GM18873 (cell line): ENCODE data around the gene POLR1B.
A peak's percentile ranks its signal among the peaks of the same experiment; 100 is the strongest.
"Not testable (repeated sequence)": the region's sequence is repeated elsewhere in the genome, so short reads cannot be mapped to it uniquely, and the experiment has no call there.

Experiments used
- ATAC-seq: cut with Tn5 transposase; IDR thresholded peaks from one replicate; pipeline ENCODE4 v1.9.1; 2021; ENCODE audit warnings: mild to moderate bottlenecking, moderate library complexity, moderate number of reproducible peaks; ENCODE audit not compliant: unreplicated experiment, low FRiP score

The POLR1B gene

DNA sequence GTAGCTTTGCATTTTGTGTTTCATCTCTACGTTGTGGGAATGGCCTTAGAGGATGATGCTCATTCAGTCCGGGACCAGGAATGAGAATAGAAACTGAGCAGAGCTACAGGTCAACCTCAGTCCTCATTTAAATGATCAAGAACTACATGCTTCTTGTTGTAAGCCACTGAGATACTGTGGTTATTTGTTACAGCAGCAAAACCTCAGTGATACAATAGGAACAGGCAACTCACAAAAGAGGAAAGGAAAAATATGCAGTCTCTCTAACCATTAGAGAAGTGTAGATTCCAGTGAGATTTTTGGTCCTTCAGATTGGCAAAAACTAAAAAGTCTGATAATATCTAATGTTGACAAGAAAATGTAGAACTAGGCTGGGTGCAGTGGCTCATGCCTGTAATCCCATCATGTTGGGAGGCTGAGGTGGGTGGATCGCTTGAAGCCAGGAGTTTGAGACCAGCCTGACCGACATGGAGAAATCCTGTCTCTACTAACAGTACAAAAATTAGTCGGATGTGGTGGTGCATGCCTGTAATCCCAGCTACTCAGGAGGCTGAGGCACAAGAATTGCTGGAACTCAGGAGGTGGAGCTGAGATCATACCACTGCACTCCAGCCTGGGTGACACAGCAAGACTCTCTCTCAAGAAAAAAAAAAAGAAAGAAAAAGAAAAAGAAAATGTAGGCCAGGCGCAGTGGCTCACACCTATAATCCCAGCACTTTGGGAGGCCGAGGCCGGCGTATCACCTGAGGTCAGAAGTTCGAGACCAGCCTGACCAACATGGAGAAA lies 55.5 kb downstream of the POLR1B start:
- no peak for ATAC-seq

DNA sequence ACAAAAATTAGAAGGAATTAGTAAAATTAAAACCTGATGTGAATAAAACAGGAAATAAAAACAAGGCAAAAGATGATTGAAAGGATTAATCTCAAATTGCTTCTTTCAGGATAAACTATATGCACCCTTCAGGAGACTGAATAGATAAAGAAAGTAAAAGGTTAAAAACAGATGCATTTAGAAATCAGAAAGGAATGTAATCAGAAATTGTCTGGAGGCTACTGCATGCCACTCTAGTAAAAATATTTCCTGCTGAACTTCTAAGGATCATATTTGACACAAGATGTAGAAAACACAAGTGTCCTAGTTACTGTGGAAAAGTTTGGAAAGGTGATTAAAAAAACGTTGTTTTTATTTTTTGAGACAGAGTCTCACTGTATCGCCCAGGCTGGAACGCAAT lies 58.4 kb downstream of the POLR1B start:
- no peak for ATAC-seq

DNA sequence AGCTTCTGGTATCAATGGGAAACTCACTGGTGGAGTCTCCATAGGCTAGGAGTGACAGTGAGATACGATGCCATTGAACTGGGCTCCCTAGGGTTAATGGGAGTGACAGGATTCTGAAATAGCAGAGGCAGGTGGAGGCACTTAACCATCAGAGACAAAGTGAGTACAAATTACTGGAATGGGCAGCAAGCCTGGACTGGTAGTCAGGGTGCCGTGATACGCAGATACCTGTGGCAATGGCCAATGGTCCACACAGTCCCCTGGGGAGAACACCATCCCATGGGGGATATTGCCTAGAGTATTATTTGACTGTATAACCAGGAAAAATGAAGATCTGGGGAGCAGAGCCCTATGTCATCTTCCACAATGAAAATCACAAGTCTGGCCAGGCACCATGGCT lies 59.5 kb downstream of the POLR1B start:
- no peak for ATAC-seq

DNA sequence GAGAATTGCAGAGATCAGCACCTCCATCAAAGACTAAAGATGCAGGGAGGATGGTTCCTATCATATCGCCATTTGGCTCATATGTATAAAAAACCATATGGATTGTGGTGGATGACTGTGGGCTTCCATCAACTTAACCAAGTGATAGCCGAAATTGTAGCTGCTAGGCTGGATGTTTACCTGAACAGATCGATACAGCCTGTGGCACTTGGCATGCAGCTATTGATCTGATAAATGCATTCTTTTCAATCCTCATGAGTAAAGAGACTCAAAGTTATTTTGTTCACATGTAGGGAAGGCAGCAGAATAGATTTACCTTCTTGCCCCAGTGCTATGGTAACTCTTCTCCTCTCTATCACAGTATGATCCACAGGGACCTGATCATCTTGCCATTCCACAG lies 60.7 kb downstream of the POLR1B start:
- ATAC-seq, result no peak

DNA sequence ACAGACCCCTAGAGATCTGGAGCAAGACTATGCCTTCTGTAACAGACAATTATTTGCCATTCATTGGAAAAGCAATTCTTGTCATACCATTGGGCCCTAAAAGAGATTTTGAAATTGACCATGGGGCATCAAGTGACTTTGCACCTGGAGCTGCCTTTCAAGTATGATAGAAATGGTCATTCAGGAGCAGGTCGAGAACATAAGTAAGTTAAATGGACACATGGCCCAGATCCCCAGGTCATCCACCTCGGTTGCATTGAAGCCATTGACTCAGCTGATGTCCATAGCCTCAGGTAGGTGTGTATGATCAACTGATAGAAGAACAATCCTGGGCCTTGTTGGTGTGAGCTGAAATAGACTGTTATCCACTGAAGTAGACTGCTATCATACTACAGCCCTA lies 61.5 kb downstream of the POLR1B start:
- ATAC-seq, result no peak

DNA sequence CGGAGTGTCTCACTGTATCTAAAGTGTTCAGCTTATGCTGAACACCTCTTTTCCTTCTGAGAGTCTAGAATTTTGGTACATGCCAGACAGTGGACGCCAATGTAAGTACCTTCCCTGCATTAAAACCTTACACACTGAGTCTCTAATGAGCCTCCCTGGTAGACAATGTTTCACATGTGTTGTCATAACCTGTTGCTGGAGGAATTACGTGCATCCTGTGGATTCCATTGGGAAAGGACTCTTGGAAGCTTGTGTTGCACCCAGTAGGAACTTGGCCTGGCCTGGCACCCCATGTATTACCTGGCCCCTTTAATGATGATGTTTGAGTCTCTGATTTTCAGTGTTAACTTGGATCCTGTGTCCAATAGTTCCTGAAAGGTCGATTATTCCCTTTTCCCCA lies 62.7 kb downstream of the POLR1B start:
- ATAC-seq, result no peak

DNA sequence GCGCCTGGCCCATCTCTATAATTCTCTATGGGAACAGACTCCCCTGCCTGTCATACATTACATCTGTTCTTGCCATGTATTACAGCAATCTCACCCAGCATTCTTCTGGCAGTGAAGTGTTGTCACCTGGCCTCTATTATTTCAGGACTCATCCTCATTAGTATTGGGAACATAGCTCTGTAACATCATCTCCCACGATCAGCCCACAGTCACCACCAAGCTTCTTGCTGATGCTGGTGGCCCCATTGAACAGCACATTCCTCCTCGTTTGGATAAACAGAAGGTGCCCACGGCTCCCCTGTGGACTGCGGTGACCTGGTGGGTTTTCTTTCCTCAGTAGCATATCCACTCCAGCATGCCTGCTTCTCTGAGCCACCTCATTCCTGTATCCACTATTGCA lies 63.7 kb downstream of the POLR1B start:
- ATAC-seq, result no peak

DNA sequence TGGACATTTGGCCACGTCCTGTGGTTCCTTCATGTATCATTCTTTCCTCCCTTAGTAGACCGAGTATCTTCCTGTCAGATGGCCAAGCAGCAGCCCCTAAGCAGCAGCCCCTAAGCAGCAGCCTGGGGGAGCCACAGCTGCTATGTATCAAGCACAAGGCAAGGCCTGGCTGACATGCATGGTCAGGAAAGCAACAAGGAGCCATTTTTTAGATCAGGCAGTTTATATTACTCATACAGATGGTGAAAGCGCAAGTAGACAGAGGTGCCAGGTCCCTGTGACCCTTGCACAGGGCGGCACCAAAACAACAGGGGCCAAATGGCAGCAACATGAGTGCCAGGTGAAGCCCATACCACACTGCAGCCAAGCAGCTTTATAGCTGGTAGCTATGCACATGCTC lies 64.3 kb downstream of the POLR1B start:
- ATAC-seq, result no peak

DNA sequence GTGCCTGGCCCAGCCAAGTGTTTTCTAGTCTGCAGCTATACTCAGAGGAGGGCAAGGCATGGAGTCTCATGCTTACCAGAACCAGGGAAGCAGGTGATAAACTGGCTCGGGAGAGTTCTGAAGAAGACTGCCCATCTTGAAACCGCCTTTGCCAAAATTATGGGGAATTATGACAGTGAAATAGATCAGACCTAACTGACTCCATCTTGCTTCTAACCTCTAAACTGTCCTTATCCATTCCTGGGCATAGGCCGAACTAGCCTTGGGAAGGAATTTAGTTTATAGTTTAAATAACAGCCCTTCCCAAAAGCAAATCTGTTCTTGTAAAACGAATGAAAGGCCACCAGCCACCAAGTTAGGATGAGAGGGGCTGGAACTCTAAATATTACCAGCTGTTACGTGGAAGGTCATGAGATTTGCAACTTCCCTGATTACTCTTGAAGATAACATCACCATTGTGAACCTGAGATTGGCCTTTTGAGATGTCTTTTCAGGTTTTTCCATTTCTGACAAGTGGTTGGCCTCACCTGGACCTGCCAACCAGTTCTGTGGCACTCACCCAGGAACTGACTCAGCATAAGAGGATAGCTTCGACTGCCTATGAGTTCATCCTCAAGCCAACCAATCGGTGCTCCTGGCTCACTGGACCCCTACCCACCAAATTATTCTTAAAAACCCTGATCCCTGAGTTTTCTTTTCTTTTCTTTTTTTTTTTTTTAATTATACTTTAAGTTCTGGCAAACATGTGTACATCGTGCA lies 65.6 kb downstream of the POLR1B start:
- no peak for ATAC-seq

DNA sequence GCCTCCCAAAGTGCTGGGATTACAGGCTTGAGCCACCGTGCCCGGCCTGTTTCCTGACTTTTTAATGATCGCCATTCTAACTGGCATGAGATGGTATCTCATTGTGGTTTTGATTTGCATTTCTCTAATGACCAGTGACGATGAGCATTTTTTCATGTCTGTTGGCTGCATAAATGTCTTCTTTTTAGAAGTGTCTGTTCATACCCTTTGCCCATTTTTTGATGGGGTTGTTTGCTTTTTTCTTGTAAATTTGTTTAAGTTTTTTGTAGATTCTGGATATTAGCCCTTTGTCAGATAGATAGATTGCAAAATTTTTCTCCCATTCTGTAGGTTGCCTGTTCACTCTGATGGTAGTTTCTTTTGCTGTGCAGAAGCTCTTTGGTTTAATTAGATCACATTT lies 67.1 kb downstream of the POLR1B start:
- not testable (repeated sequence) for ATAC-seq

DNA sequence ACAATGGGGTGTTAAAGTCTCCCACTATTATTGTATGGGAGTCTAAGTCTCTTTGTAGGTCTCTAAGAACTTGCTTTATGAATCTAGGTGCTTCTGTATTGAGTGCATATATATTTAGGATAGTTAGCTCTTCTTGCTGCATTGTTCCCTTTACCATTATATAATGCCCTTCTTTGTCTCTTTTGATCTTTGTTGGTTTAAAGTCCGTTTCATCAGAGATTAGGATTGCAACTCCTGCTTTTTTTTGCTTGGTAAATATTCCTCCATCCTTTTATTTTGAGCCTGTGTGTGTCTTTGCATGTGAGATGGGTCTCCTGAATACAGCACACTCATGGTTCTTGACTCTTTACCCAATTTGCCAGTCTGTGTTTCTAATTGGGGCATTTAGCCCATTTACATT lies 70.0 kb downstream of the POLR1B start:
- not testable (repeated sequence) for ATAC-seq

DNA sequence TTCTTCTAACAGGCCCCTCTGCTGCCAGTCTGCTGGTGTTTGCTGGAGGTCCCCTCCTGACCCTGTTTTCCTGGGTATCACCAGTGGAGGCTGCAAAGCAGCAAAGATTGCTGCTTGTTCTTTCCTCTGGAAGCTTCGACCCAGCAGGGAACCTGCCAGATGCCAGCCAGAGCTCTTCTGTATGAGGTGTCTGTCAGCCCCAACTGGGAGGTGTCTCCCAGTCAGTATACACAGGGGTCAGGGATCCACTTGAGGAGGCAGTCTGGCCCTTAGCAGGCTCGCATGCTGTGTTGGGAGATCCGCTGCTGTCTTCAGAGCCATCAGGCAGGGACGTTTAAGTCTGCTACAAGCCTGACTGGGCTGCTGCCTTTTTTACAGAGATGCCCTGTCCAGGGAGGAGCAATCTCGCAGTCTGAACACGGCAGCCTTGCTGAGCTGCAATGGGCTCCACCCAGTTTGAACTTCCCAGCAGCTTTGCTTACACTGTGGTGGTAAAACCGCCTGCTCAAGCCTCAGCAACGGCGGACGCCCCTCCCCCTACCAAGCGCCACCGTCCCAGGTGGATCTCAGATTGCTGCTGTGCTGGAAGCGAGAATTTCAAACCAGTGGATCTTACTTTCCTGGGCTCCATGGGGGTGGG lies 72.1 kb downstream of the POLR1B start:
- ATAC-seq, result no peak

DNA sequence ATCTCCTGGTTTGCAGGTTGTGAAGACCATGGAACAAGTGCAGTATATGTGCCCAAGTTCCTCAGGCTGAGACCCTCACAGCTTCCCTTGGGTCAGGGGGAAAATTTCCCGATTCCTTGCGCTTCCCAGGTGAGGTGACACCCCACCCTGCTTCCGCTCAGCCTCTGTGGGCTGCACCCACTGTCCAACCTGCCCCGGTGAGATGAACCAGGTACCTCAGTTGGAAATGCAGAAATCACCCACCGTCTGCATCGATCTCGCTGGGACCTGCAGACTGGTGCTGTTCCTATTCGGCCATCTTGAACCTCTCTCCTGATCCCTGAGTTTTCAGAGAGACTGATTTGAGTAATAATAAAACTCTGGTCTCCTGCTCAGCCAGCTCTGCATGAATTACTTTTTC lies 72.8 kb downstream of the POLR1B start:
- no peak for ATAC-seq

DNA sequence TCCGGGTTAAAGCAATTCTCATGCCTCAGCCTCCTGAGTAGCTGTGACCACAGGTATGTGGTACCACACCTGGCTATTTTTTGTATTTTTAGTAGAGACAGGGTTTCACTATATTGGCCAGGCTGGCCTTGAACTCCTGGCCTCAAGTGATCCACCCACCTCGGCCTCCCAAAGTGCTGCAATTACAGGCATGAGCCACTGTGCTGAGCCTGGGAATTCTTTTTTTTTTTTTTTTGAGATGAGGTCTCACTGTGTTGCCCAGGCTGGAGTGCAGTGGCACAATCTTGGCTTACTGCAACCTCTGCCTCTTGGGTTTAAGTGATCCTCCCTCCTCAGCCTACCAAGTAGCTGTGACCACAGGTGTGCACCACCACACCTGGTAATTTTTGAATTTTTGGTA lies 73.5 kb downstream of the POLR1B start:
- not testable (repeated sequence) for ATAC-seq

DNA sequence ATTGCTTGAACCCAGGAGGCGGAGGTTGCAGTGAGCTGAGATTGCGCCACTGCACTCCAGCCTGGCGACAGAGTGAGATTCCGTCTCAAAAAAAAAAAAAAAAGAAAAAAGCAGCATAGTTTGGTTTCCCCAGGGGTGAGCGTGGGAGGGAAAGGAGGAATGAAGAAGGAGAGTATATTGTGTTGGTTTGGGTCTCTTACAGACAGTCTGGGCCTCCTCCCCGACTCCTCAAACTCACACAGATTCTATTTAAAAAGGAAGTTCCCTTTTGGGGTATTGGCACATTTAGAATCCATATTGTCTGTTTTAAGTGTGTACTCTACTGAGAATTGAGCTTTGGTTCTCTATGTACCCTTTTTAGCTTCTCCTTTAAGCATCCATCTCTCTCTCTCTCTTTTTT lies 76.1 kb downstream of the POLR1B start:
- ATAC-seq, result no peak

DNA sequence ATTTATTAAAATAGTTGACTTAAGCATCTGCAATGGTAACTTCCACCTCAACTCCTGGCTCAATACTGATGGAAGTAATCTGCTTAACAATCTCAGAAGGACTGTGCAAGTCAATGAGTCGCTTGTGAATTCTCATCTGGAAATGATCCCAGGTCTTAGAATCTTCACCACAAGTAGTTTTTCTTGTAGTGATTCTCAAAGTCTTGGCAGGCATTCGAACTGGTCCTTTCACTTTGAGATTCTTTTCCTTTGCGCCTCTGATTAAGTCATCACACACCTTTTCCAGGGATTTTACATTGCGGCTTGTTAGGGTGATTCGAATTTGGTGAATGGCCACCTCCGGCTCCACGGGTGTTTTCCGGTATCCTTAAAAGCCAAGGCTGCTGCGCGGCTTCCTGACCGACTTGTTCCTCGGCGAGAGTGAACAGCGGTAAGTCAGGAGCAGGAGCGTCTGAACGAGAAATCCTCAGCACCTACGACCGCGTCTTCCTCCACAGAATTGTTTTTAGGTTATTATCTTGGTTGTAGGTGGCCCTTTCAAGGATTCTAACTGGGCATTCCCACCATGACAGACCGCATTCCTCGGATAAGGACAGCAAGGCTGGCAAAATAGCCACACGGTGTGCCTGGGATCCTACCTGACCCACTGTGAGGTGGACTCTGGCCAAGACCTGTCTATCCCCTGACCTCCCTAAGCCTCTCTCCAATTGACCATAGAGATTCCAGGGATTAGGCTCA lies 79.7 kb downstream of the POLR1B start:
- ATAC-seq, result no peak

DNA sequence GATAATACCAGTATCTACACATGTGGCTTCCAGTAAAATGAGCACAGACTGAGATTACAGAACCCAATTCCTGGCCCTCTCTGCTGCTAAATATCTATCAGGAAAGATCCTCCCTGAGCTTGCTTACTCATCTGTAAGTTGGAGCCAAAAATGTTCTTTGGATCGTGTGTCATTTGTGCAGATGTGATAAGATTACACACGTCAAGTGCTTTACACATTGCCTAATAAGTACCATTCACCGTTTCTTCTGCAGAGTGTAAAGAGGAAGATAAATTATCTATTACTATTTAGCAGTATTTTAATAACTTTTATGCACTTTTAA lies 80.2 kb downstream of the POLR1B start:
- no peak for ATAC-seq

DNA sequence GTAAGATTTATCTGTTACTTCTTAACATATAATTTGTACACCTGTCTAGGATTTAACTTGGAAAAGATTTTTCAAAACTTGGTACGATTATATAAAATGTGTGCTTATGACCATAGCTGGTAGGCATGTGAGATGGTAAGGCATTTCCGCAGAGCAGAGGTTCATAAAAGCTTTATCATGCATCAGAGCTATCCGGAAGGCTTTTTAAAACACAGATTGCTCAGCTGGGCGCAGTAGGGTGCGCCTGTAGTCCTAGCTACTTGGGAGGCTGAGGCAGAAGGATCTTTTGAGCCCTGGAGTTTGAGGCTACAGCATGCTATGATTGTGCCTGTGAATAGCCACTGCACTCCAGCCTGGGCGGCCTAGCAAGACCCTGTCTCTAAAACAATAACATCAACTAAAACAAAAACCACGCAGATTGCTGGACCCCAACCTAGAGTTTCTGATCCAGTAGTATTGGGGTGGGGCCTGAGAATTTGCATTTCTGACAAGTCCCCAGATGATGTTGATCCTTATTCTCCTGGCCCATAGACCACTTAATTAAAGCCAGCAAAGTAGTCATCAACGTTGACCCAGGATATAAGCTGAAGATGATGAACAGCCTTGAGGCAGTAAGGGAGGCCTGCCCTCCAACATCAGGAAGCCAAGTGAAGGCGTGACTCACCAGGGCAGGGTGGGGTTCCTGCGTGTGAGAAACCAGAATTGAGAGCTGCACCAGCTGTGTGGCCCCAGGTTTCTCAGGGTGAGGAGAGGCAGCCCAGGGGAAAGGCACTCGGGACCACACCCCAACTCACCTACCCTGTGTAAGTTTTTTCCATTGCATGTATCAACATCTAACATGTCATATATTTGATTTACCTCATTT lies 81.9 kb downstream of the POLR1B start:
- peak; percentile 60 for ATAC-seq

DNA sequence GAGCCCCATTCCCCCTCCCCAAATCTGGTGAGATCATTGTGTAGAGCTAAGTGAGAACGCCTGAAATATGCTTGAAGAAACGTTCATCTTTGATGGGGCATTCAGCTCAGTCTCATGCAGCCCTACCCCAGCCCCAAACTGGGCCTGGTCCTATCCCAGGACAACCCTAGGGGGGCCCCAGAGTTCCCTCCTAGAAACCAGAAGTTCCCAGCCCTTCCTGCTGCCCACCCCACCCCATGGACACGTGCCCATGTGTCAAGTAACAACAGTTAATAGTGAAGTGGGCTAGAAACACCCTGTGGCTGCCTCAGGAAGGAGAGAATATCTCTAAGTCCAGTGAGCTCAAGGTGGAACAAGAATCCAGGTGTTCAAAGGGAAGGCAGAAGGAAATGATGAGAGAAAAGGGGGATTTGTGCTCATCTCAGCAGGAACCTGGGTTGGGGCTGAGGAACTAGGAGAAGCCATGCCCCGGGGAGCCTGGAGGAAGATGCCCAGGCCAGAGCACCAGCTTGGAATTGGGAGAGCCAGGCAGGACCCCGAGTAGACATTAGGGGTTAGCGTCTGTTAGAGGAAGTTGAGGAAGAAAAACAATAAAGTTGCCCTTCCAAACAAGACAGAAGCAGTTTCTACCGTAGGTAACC lies 83.3 kb downstream of the POLR1B start:
- no peak for ATAC-seq

DNA sequence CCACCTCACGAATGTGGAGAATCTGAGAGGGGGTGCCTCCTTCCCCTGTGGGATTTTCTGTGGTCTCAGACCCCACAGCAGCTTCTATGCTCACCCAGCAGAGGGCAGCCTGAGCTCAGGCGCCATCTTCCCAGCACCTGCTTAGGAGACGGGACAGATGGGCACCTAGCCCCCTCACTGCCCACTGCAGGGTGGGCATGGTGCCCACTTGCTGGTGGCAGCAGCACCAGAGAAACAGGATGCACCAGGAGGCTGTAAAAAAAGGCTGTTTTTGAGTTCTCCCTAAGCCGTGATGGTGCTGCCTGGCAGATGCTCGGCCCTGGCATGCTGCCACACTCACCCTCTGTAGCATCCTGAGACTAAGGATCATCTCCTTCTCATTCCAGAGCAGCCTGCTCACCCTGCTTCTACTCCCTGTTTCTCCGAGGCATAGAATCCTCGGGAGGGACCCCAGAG lies 84.4 kb downstream of the POLR1B start:
- ATAC-seq, result no peak
